ENCODE measurements around the gene KPNB1. TPM values are rescaled to one million over a fixed set of nuclear protein-coding genes. Genes with fewer than 3 reads are reported as not detected.

KPNB1 gene
- total and polyA plus RNA-seq, 2 of the 4 experiments (the other 2 are of a cell fraction): 206 to 1,082 TPM

DNA sequence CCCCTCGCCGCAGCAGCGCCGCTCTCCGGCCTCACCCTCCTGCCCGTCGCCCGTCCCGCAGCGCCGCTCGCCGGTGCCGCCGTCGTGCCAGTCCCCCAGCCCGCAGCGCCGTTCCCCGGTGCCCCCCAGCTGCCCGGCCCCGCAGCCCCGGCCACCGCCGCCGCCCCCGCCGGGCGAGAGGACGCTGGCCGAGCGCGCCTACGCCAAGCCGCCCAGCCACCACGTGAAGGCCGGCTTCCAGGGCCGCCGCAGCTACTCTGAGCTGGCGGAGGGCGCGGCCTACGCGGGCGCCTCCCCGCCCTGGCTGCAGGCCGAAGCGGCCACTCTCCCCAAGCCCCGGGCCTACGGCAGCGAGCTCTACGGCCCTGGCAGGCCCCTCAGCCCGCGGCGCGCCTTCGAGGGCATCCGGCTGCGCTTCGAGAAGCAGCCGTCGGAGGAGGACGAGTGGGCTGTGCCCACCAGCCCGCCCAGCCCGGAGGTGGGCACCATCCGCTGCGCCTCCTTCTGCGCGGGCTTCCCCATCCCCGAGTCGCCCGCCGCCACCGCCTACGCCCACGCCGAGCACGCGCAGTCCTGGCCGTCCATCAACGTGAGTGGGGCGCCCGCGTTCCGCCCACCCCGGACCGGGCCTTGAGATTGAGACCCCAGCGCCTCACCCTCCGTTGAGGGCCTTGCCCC lies 59.3 kb downstream of the KPNB1 start:
- Histone ChIP-seq H2BK20ac (ENCODE audit: low read depth, low read length) (no peak overlapping the region), H3K9me1 (ENCODE audit: insufficient read depth, low read length) (peaks cover 3% of the 10 kb centered on the region; the same call in 1 of the 2 replicates), H4K8ac (ENCODE audit: low read depth in 2 of 2, low read length in 2 of 2) (no peak overlapping the region), H4K20me1 (ENCODE audit: insufficient read depth, low read length) (peaks cover 10% of the 10 kb centered on the region), H2AK9ac (replicated peaks; ENCODE audit: low read depth, low read length, poor library complexity) (peak overlapping the region; percentile 19), H2BK120ac (ENCODE audit: low read depth, low read length) (no peak overlapping the region), H3K9ac (ENCODE audit: low read depth, low read length) (no peak overlapping the region), H3K4me2 (ENCODE audit: low read depth, low read length) (no peak overlapping the region), H3K27ac (ENCODE audit: insufficient read depth, low read length) (no peak overlapping the region), H3K56ac (ENCODE audit: extremely low read depth, insufficient read depth, low read length) (no peak overlapping the region), H3K79me1 (ENCODE audit: low read depth in 1 of 2, low read length in 2 of 2) (no peaks in the 10 kb centered on the region), H3K4ac (ENCODE audit: low read depth, low read length) (no peak overlapping the region), H2BK15ac (ENCODE audit: low read depth, low read length) (no peak overlapping the region), H3K4me3 (ENCODE audit: insufficient read depth, low read depth, low read length) (no peak overlapping the region), H3K4me1 (ENCODE audit: control insufficient read depth, insufficient read depth, low read length) (0 out of 2 replicates have a peak, but pooled peaks cover 1% of the 10 kb centered on the region), H3K14ac (replicated peaks; ENCODE audit: low read depth, low read length) (no peak overlapping the region), H4K91ac (ENCODE audit: insufficient read depth, low read depth, low read length) (no peak overlapping the region), H3K36me3 (ENCODE audit: control insufficient read depth, insufficient read depth, low read length) (peaks cover 15% of the 10 kb centered on the region; the same call in 1 of the 2 replicates), H2AFZ (replicated peaks; ENCODE audit: low read length, poor library complexity) (peak overlapping the region; percentile 47), H3K27me3 (ENCODE audit: control insufficient read depth, insufficient read depth, low read length) (peaks cover 21% of the 10 kb centered on the region), H3K18ac (ENCODE audit: low read depth, low read length) (no peak overlapping the region), H2AK5ac (ENCODE audit: low read depth, low read length) (no peak overlapping the region), H3K23ac (ENCODE audit: low read depth, low read length) (no peak overlapping the region), H4K5ac (ENCODE audit: low read depth, low read length) (no peak overlapping the region), H3K9me3 (ENCODE audit: control insufficient read depth, insufficient read depth, low read length) (no peaks in the 10 kb centered on the region), H2BK5ac (ENCODE audit: low read depth, low read length, poor library complexity, severe bottlenecking) (no peak overlapping the region)
- CTCF ChIA-PET: no interaction called here
- intact Hi-C loops (cut with micrococcal nuclease) (no loop called here), in situ Hi-C loops (cut with MboI; ENCODE audit: low sequenced_read_pairs) (no loop called here), dilution Hi-C loops (cut with HindIII; ENCODE audit: low sequenced_read_pairs, unreplicated experiment) (no loop called here)
- ATAC-seq (ENCODE audit: low read depth): peak; percentile 87
- TF ChIP-seq NFE2L2 (IDR thresholded peaks at IDR 0.05; ENCODE audit: low read depth, low read length) (no peak), BHLHE40 (IDR thresholded peaks at IDR 0.05; ENCODE audit: low read depth, low read length) (no peak), MXI1 (IDR thresholded peaks at IDR 0.05; ENCODE audit: borderline replicate concordance, low read depth, low read length) (no peak), MAZ (IDR thresholded peaks at IDR 0.05; ENCODE audit: borderline replicate concordance, low read depth, low read length) (no peak)
- no TSS peak for BruUV-seq (replicated peaks)
- POLR2A ChIA-PET (ENCODE audit: unreplicated experiment): no interaction called here
- WGBS, 2 experiments (ENCODE audit: extremely low coverage in 2 of 2, insufficient read length in 1 of 2): 41% methylated on average over 42 of the region's 89 CpGs; no CpG with 5 or more reads in 1 of the 2 experiments
- DNase-seq: peak; percentile 31

Data from IMR-90 (cell line).